Liver (tissue), 9 donors: ENCODE measurements around the gene PDCD6IP. TPM values are rescaled to one million over a fixed set of nuclear protein-coding genes. Genes with fewer than 3 reads are reported as not detected.

ENCODE experiments used
- DNase-seq: peaks from one replicate; pipeline ENCODE4 v3.0.0-alpha.2; 2017; ENCODE audit warnings: low spot score
- H3K27ac ChIP-seq, 2 donors: one replicate each; pipeline ENCODE4 v1.7.0; 2013; ENCODE audit warnings: inconsistent platforms in 2 of 2, low read length in 2 of 2, control low read depth in 1 of 2, low read depth in 1 of 2, mild to moderate bottlenecking in 1 of 2
- H3K27me3 ChIP-seq, 4 donors: one replicate each; pipeline versions ENCODE4 v1.6.1 to v1.7.0; 2013; ENCODE audit warnings: low read length in 3 of 4, inconsistent platforms in 1 of 4, mild to moderate bottlenecking in 1 of 4, moderate library complexity in 1 of 4; ENCODE audit not compliant: control insufficient read depth in 4 of 4, insufficient read depth in 4 of 4
- H3K36me3 ChIP-seq, 4 donors: one replicate each; pipeline versions ENCODE4 v1.6.1 to v1.7.0; 2013; ENCODE audit warnings: low read length in 3 of 4, mild to moderate bottlenecking in 3 of 4, low read depth in 1 of 4, moderate library complexity in 1 of 4; ENCODE audit not compliant: control insufficient read depth in 4 of 4, insufficient read depth in 3 of 4
- H3K4me1 ChIP-seq, 4 donors: one replicate each; pipeline versions ENCODE4 v1.6.1 to v1.7.0; 2013; ENCODE audit warnings: low read length in 3 of 4, mild to moderate bottlenecking in 3 of 4, moderate library complexity in 1 of 4; ENCODE audit not compliant: control insufficient read depth in 4 of 4, insufficient read depth in 4 of 4
- H3K4me3 ChIP-seq, 3 donors: one replicate each; pipeline versions ENCODE4 v1.6.1 to v1.7.0; 2013; ENCODE audit warnings: low read length in 3 of 3, control low read depth in 1 of 3, low read depth in 1 of 3, mild to moderate bottlenecking in 1 of 3
- H3K9ac ChIP-seq, 2 donors: one replicate each; pipeline ENCODE4 v1.7.0; 2013; ENCODE audit warnings: low read length in 2 of 2, mild to moderate bottlenecking in 2 of 2, moderate library complexity in 2 of 2, control low read depth in 1 of 2, low read depth in 1 of 2
- H3K9me3 ChIP-seq, 4 donors: one replicate each; pipeline versions ENCODE4 v1.6.1 to v1.7.0; 2013; ENCODE audit warnings: low read length in 3 of 4; ENCODE audit not compliant: control insufficient read depth in 4 of 4
- ATF3 ChIP-seq: IDR thresholded peaks from 2 replicates; pipeline ENCODE4 v1.6.1; 2016; ENCODE audit warnings: antibody characterized with exemption
- CTCF ChIP-seq: fragments of 150-350 bp; IDR thresholded peaks from 2 replicates; pipeline ENCODE4 v1.5.1; 2017; ENCODE audit warnings: improper control_type of control experiment, low read depth, low read length; ENCODE audit not compliant: missing input control
- GABPA ChIP-seq, 2 donors: IDR thresholded peaks in 1 of 2; conservative IDR thresholded peaks in 1 of 2; 2 replicates each; pipeline ENCODE4 v1.6.1; 2016; ENCODE audit warnings: antibody characterized with exemption in 2 of 2, mild to moderate bottlenecking in 1 of 2, moderate library complexity in 1 of 2
- HNF4A ChIP-seq, 2 donors: conservative IDR thresholded peaks; 2 replicates each; pipeline ENCODE4 v1.6.1; 2016; ENCODE audit warnings: antibody characterized with exemption in 2 of 2, mild to moderate bottlenecking in 2 of 2
- HNF4G ChIP-seq: IDR thresholded peaks from 2 replicates; pipeline ENCODE4 v1.6.1; 2016; ENCODE audit warnings: antibody characterized with exemption
- JUND ChIP-seq, 2 donors: IDR thresholded peaks; 2 replicates each; pipeline ENCODE4 v1.6.1; 2016; ENCODE audit warnings: antibody characterized with exemption in 2 of 2
- NR2F2 ChIP-seq: IDR thresholded peaks from 2 replicates; pipeline ENCODE4 v1.6.1; 2016; ENCODE audit warnings: antibody characterized with exemption
- RAD21 ChIP-seq, 2 donors: IDR thresholded peaks; 2 replicates each; pipeline ENCODE4 v1.6.1; 2016; ENCODE audit warnings: antibody characterized with exemption in 2 of 2, mild to moderate bottlenecking in 2 of 2
- YY1 ChIP-seq: IDR thresholded peaks from 2 replicates; pipeline ENCODE4 v1.6.1; 2016; ENCODE audit warnings: antibody characterized with exemption, mild to moderate bottlenecking
- WGBS: extraction: QIAGEN DNeasy Blood & Tissue Kit; methylation state at CpG from one replicate; pipeline ENCODE4 v1.1.7; 2013; 5-methylcytosine and 5-hydroxymethylcytosine counted together
- polyA plus RNA-seq, 2 donors: library from polyadenylated mRNA; stranded (reverse) in 1 of 2; unstranded in 1 of 2; fragments of 200-250 nt in 1 of 2; fragments of >200 nt in 1 of 2; fragmentation: Nextera tagmentation in 1 of 2; extraction: Ambion mirVana in 1 of 2; gene quantifications; one replicate each; pipeline versions ENCODE4 v1.2.1 to v1.2.3, GENCODE V29; 2013 to 2015
- total RNA-seq, 2 donors: library from RNA; depleted of rRNA; stranded (reverse); fragments of >200 nt; gene quantifications; one replicate each; pipeline ENCODE4 v1.2.3, GENCODE V29; 2014
- donor health status: healthy.
- donor health status: healthy.
- donor health status: healthy.
- donor health status: healthy.
- donor health status: healthy.

Gene PDCD6IP
- total and polyA plus RNA-seq, 4 donors: 31.9 to 73.8 (median 47.9) TPM

- TF ChIP-seq CTCF (no peak), YY1 (no peak), JUND (IDR thresholded peaks at IDR 0.05) (no peak)
Measured at GRCh38 chr3:33882296-33882695, 83.9 kb downstream of the PDCD6IP start (continued).

GRCh38 chr3:33883538-33883950 lies 85.1 kb downstream of the PDCD6IP start:
- H3K4me3 ChIP-seq: peak overlapping the region in 1 of 3 donors; percentile 4
- peak; percentile 83 to 84 for TF ChIP-seq RAD21 (IDR thresholded peaks at IDR 0.05)
- TF ChIP-seq HNF4G: no peak
- peak; percentile 86 for TF ChIP-seq CTCF
- TF ChIP-seq HNF4A (conservative IDR thresholded peaks at IDR 0.05): no peak
- no peak for TF ChIP-seq NR2F2
- peak overlapping the region in 1 of 2 donors; percentile 50 for H3K9ac ChIP-seq
- DNase-seq: no peak
- H3K27ac ChIP-seq: no peak overlapping the region
- H3K4me1 ChIP-seq: peaks cover 0 to 7% (median 6%) of the 10 kb centered on the region in 4 donors
- H3K27me3 ChIP-seq: no peaks in the 10 kb centered on the region
- 7% methylated on average over 6 of the region's 6 CpGs for WGBS
- no peaks in the 10 kb centered on the region for H3K36me3 ChIP-seq
- no peaks in the 10 kb centered on the region for H3K9me3 ChIP-seq

- no peaks in the 10 kb centered on the region for H3K36me3 ChIP-seq
- H3K27ac ChIP-seq: no peak overlapping the region
- DNase-seq: no peak
- H3K27me3 ChIP-seq: no peaks in the 10 kb centered on the region
- TF ChIP-seq HNF4G (no peak), ATF3 (no peak), CTCF (peak; percentile 35), GABPA (IDR thresholded peaks at IDR 0.05 in 1 of 2, conservative IDR thresholded peaks at IDR 0.05 in 1 of 2) (no peak)
- no peak overlapping the region for H3K4me3 ChIP-seq
- no peaks in the 10 kb centered on the region for H3K9me3 ChIP-seq
- WGBS: 42% methylated on average over 12 of the region's 12 CpGs
- H3K9ac ChIP-seq: peak overlapping the region in 1 of 2 donors; percentile 50
- H3K4me1 ChIP-seq: peaks cover 0 to 7% (median 6%) of the 10 kb centered on the region in 4 donors
Measured at GRCh38 chr3:33883951-33884561, 85.6 kb downstream of the PDCD6IP start.
